HepG2 (cell line): Measurements from ENCODE around the gene SLC28A1. TPM values are rescaled to one million over a fixed set of nuclear protein-coding genes. Genes with fewer than 3 reads are reported as not detected.

ENCODE experiments used
- ATF1 ChIP-seq: IDR thresholded peaks from 2 replicates; pipeline ENCODE4 v1.6.1; 2016; ENCODE audit warnings: mild to moderate bottlenecking, control low read depth
- CBFB ChIP-seq: sonication (generic); formaldehyde crosslinking; IDR thresholded peaks from 2 replicates; pipeline ENCODE4 v1.4.0; 2020; ENCODE audit warnings: missing genetic modification reagents
- ELF4 ChIP-seq: sonication (generic); formaldehyde crosslinking; IDR thresholded peaks from 2 replicates; pipeline ENCODE4 v1.5.0; 2020; ENCODE audit warnings: missing genetic modification reagents, mild to moderate bottlenecking, moderate library complexity, borderline replicate concordance
- ETV5 ChIP-seq: IDR thresholded peaks from 2 replicates; pipeline ENCODE4 v1.6.1; 2018; ENCODE audit warnings: missing biosample characterization, missing genetic modification reagents, inconsistent platforms, borderline replicate concordance
- IRX3 ChIP-seq: sonication (generic); formaldehyde crosslinking; IDR thresholded peaks from 2 replicates; pipeline ENCODE4 v1.8.1; 2023; ENCODE audit warnings: mild to moderate bottlenecking, low read depth, missing genetic modification reagents, borderline replicate concordance
- KMT2A ChIP-seq: sonication (generic); formaldehyde crosslinking; IDR thresholded peaks from 2 replicates; pipeline ENCODE4 v1.4.0; 2020; ENCODE audit warnings: missing genetic modification reagents
- MAF1 ChIP-seq: sonication (generic); formaldehyde crosslinking; IDR thresholded peaks from 2 replicates; pipeline ENCODE4 v1.5.0; 2020; ENCODE audit warnings: missing genetic modification reagents, borderline replicate concordance
- PATZ1 ChIP-seq: sonication (generic); formaldehyde crosslinking; IDR thresholded peaks from 2 replicates; pipeline ENCODE4 v1.4.0; 2020; ENCODE audit warnings: missing genetic modification reagents
- REPIN1 ChIP-seq: sonication (generic); formaldehyde crosslinking; IDR thresholded peaks from 2 replicates; pipeline ENCODE4 v1.8.0; 2022; ENCODE audit warnings: missing genetic modification reagents, low read depth, mild to moderate bottlenecking, borderline replicate concordance
- SNAPC5 ChIP-seq: sonication (generic); formaldehyde crosslinking; IDR thresholded peaks from 2 replicates; pipeline ENCODE4 v1.8.1; 2023; ENCODE audit warnings: mild to moderate bottlenecking, missing genetic modification reagents, borderline replicate concordance
- SRY ChIP-seq: sonication (generic); formaldehyde crosslinking; IDR thresholded peaks from 2 replicates; pipeline ENCODE4 v1.8.0; 2022; ENCODE audit warnings: mild to moderate bottlenecking, missing genetic modification reagents
- TBX2 ChIP-seq: sonication (generic); formaldehyde crosslinking; IDR thresholded peaks from 2 replicates; pipeline ENCODE4 v1.5.0; 2020; ENCODE audit warnings: missing genetic modification reagents, mild to moderate bottlenecking, borderline replicate concordance
- THAP8 ChIP-seq: sonication (generic); formaldehyde crosslinking; IDR thresholded peaks from 2 replicates; pipeline ENCODE4 v1.5.1; 2020; ENCODE audit warnings: missing genetic modification reagents, mild to moderate bottlenecking, borderline replicate concordance
- ZHX1 ChIP-seq: sonication (generic); formaldehyde crosslinking; IDR thresholded peaks from 2 replicates; pipeline ENCODE4 v1.8.1; 2022; ENCODE audit warnings: low read depth, mild to moderate bottlenecking, missing genetic modification reagents
- ZNF256 ChIP-seq: sonication (generic); formaldehyde crosslinking; conservative IDR thresholded peaks from 2 replicates; pipeline ENCODE4 v1.4.0; 2020; ENCODE audit warnings: missing genetic modification reagents
- ZNF280D ChIP-seq: sonication (generic); formaldehyde crosslinking; IDR thresholded peaks from 2 replicates; pipeline ENCODE4 v1.5.1; 2020; ENCODE audit warnings: mild to moderate bottlenecking, missing genetic modification reagents
- ZNF30 ChIP-seq: sonication (generic); formaldehyde crosslinking; IDR thresholded peaks from 2 replicates; pipeline ENCODE4 v1.5.0; 2020; ENCODE audit warnings: mild to moderate bottlenecking, missing genetic modification reagents
- ZNF580 ChIP-seq: IDR thresholded peaks from 2 replicates; pipeline ENCODE4 v1.6.1; 2016; ENCODE audit warnings: low read depth, borderline replicate concordance
- ZNF790 ChIP-seq: sonication (generic); formaldehyde crosslinking; IDR thresholded peaks from 2 replicates; pipeline ENCODE4 v1.8.0; 2022; ENCODE audit warnings: missing genetic modification reagents, mild to moderate bottlenecking, borderline replicate concordance
- polyA plus RNA-seq, 8 experiments: library from polyadenylated mRNA; depleted of rRNA in 3 of 8; stranded (reverse) in 7 of 8; unstranded in 1 of 8; fragments of >200 nt; fragmentation: Illumina TruSeq in 4 of 8; extraction: Trizol in 4 of 8; gene quantifications; 2 replicates each; pipeline versions ENCODE4 v1.2.1 to v1.2.3, GENCODE V29; 2011 to 2016; ENCODE audit warnings: low read depth in 4 of 8, missing spikeins in 1 of 8, mixed read lengths in 1 of 8; ENCODE audit not compliant: insufficient read depth in 1 of 8
- total RNA-seq, 5 experiments: library from RNA; depleted of rRNA; stranded (reverse); fragments of >200 nt; fragmentation: Illumina TruSeq; extraction: Trizol; gene quantifications; 2 replicates each; pipeline ENCODE4 v1.2.3, GENCODE V29; 2016; ENCODE audit warnings: low read depth in 1 of 5

Gene SLC28A1
- total and polyA plus RNA-seq, 2 of the 13 experiments (the other 11 are each of a cell fraction or from before 2014, with no cell fraction given), result 0.31 to 5.8 TPM

- TF ChIP-seq PATZ1 (CRISPR knock-in tag) (0 out of 2 replicates have a peak, but pooled peaks have one; percentile 20), THAP8 (CRISPR knock-in tag) (no peak), MAF1 (no peak), REPIN1 (CRISPR knock-in tag) (0 out of 2 replicates have a peak, but pooled peaks have one; percentile 35), ATF1 (CRISPR knock-in tag) (no peak), ZNF256 (CRISPR knock-in tag) (no peak), SRY (CRISPR knock-in tag) (no peak), ZNF280D (CRISPR knock-in tag) (0 out of 2 replicates have a peak, but pooled peaks have one; percentile 13), KMT2A (CRISPR knock-in tag) (peak; percentile 58), ETV5 (no peak), ZNF30 (CRISPR knock-in tag) (no peak), ZNF790 (no peak), ZHX1 (CRISPR knock-in tag) (peak; percentile 50; the same call in 1 of the 2 replicates), TBX2 (peak; percentile 89), IRX3 (CRISPR knock-in tag) (no peak), CBFB (CRISPR knock-in tag) (peak; percentile 62; the same call in 1 of the 2 replicates), SNAPC5 (no peak), ZNF580 (peak; percentile 40; the same call in 1 of the 2 replicates), ELF4 (CRISPR knock-in tag) (no peak)
Observed at GRCh38 chr15:84886211-84886983, 1.9 kb downstream of the SLC28A1 start (continued).
